Measurements from ENCODE around the gene CA10.

Gene CA10

DNA sequence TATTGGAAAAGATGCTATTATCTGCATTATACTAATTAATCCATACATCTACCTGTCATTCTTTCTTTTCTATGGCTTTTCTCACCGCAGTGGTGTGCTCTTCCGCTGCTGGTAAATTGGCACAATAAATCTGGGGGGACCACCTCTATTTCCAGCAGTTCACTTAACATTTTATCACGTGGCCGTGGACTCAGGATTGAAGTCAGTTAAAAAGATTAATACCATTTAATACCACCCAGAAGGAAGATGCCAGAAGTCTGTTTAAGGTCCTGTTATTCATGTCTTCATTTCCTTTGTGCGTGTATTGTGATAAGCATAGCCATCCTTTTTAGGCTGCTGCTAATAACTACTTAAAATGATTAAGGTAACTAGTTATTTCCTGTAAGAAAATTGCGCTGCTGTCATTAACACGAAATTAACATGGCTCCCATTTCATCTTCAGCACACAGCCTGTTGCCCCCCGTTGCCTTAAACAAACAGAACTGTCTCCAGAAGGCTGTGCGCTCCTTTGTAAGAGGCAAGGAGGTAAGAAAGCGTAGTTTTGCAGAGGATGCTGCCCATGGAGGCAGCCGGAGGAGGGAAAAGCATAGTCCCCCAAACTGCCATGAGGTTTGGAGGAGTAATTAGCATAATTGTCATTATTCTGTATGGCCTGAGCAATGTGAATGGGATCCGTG is 483.8 kb downstream of the CA10 start:
- Mint-ChIP-seq H3K27ac (no peak overlapping the region), H3K27me3 (peaks cover 4% of the 10 kb centered on the region), H3K4me1 (ENCODE audit: low read depth) (no peaks in the 10 kb centered on the region), H3K4me3 (no peak overlapping the region), H3K36me3 (ENCODE audit: low read depth) (no peaks in the 10 kb centered on the region), H3K9me3 (no peaks in the 10 kb centered on the region)
- no peak for DNase-seq

DNA sequence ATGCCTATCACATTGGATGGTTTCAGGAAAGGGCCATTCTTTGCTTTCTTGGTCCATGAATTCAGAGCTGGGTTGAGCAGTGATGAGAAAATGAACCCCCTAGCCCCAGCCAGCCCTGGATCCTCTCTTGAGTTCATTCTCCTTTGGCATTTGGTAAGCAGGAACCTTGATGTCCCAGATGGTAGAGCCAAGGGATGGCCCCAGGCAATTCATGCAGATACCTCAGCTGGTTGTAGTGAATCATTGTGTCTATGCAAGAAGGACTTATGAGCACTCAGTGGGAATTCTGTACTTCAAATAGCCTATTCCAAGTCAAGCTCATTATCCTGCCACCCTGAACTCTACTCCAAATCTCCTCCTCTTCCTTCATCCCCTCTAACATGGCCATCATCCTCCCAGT is 485.4 kb downstream of the CA10 start:
- no peaks in the 10 kb centered on the region for H3K4me1 Mint-ChIP-seq (ENCODE audit: low read depth)
- H3K27me3 Mint-ChIP-seq = peaks cover 4% of the 10 kb centered on the region
- H3K9me3 Mint-ChIP-seq = peaks cover 2% of the 10 kb centered on the region
- DNase-seq = no peak
- no peak overlapping the region for H3K4me3 Mint-ChIP-seq
- no peaks in the 10 kb centered on the region for H3K36me3 Mint-ChIP-seq (ENCODE audit: low read depth)
- no peak overlapping the region for H3K27ac Mint-ChIP-seq

DNA sequence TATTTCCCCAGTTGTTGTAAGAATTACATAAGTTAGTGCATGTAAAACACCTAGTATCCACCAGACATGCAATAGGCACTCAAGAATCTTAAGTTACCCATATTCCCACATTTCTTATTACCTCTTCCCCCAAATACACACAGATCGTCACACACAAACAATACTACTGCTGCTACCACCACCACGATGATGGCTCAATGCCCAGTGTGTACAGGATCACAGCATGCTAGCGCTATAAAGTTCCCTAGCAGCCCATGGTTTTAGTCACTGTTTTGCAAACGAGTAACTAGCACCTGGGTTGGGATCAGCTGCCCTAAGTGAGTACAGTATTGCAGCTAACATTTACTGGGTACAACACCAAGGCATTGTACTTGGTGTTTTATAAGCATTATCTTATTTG is 486.4 kb downstream of the CA10 start:
- Mint-ChIP-seq H3K4me3 (no peak overlapping the region), H3K4me1 (ENCODE audit: low read depth) (no peaks in the 10 kb centered on the region), H3K36me3 (ENCODE audit: low read depth) (no peaks in the 10 kb centered on the region), H3K27ac (no peak overlapping the region), H3K27me3 (peaks cover 9% of the 10 kb centered on the region), H3K9me3 (peaks cover 2% of the 10 kb centered on the region)
- no peak for DNase-seq

DNA sequence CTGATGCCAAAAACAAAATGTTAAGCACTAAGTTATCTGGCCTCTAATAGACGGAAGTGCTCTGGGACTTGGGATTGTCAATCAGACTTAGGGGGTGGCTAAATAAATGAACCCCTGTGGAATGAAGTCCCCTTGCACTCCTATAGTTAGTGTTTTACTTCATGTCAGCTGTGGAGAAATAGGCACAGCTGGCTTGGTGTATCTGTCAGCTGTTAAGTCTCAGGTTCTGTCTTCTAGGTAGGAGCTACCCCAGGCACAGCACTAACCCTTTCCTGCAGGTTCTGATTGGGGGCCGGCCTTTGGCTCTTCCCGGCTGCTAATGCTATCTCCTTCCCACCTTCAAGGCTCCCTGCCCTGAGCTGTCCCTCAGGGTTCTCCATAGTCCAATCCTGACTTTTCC is 487.6 kb downstream of the CA10 start:
- H3K36me3 Mint-ChIP-seq (ENCODE audit: low read depth) = no peaks in the 10 kb centered on the region
- H3K9me3 Mint-ChIP-seq = peaks cover 2% of the 10 kb centered on the region
- no peak for DNase-seq
- no peaks in the 10 kb centered on the region for H3K4me1 Mint-ChIP-seq (ENCODE audit: low read depth)
- H3K4me3 Mint-ChIP-seq = no peak overlapping the region
- no peak overlapping the region for H3K27ac Mint-ChIP-seq
- H3K27me3 Mint-ChIP-seq = peaks cover 9% of the 10 kb centered on the region

DNA sequence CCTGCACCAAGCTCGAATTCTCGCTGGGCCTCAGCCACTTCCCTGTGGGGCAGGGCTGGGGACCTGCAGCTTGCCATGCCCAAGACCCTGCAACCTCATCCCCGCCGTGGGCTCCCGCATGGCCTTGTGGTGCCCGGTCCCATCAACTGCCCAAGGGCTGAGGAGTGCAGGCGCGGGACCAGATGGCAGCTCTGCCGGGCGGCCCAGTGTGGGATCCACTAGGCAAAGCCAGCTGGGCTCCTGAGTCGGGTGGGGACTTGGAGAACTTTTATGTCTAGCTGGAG is 489.6 kb downstream of the CA10 start:
- H3K4me3 Mint-ChIP-seq = no peak overlapping the region
- peaks cover 5% of the 10 kb centered on the region for H3K27me3 Mint-ChIP-seq
- H3K36me3 Mint-ChIP-seq (ENCODE audit: low read depth) = no peaks in the 10 kb centered on the region

DNA sequence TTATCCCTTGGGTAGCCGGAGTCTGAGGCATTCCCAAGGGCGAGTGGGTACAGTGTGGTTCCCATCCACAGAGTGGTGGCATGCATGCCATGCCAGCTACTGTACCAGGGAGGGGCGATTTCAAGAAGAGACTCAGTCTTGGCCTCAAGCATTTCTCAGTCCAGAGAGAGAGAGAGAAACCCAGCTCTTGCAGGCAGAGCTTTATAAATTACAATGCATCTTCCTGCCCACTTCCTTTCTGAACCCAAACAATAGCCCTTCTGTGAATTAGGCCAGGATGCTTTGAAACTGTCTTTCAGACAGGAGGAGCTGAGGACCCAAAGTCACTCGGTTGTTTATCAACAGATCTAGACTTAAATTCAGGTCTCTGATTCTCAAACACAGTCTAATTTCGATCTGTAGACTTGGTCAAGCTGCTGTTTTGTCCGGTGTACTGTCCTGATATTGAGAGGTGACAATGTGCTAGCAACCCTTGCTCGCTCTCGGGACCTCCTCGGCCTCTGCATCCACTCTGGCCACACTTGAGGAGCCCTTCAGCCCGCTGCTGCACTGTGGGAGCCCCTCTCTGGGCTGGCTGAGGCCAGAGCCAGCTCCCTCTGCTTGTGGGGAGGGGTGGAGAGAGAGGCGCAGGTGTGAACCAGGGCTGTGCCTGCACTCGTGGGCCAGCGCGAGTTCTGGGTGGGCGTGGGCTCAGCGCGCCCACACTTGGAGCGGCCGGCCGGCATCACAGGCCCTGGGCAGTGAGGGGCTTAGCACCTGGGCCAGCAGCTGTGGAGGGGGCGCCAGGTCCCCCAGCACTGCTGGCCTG is 490.2 kb downstream of the CA10 start:
- H3K9me3 Mint-ChIP-seq = peaks cover 2% of the 10 kb centered on the region
- H3K27ac Mint-ChIP-seq = no peak overlapping the region
- H3K4me1 Mint-ChIP-seq (ENCODE audit: low read depth) = no peaks in the 10 kb centered on the region
- no peak overlapping the region for H3K4me3 Mint-ChIP-seq
- H3K36me3 Mint-ChIP-seq (ENCODE audit: low read depth) = no peaks in the 10 kb centered on the region
- DNase-seq = no peak
- peaks cover 5% of the 10 kb centered on the region for H3K27me3 Mint-ChIP-seq

More for the DNA sequence above, 489.6 kb downstream of the CA10 start:
- DNase-seq = no peak
- Mint-ChIP-seq H3K9me3 (peaks cover 2% of the 10 kb centered on the region), H3K4me1 (ENCODE audit: low read depth) (no peaks in the 10 kb centered on the region), H3K27ac (no peak overlapping the region)

DNA sequence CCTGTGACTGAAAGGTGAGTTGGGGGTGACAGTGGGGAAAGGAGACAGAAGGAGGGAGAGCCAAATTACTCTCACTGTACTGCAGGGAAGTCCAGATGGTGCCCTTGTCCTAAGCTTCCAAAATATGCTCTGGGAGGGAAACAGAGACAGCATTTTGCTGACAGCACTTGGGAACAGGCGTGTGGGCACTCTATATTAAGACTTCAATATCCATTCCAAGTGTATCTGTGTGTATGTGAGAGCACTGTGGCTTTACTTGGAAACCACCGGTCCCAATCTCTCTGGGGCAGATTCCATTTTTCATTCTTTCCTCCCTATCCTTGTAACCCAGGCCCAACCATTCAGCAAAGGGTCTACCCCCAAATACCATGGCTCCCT is 490.8 kb downstream of the CA10 start:
- Mint-ChIP-seq H3K9me3 (peaks cover 2% of the 10 kb centered on the region), H3K4me1 (ENCODE audit: low read depth) (no peaks in the 10 kb centered on the region), H3K36me3 (ENCODE audit: low read depth) (no peaks in the 10 kb centered on the region), H3K27ac (no peak overlapping the region), H3K27me3 (peaks cover 5% of the 10 kb centered on the region), H3K4me3 (no peak overlapping the region)
- no peak for DNase-seq

DNA sequence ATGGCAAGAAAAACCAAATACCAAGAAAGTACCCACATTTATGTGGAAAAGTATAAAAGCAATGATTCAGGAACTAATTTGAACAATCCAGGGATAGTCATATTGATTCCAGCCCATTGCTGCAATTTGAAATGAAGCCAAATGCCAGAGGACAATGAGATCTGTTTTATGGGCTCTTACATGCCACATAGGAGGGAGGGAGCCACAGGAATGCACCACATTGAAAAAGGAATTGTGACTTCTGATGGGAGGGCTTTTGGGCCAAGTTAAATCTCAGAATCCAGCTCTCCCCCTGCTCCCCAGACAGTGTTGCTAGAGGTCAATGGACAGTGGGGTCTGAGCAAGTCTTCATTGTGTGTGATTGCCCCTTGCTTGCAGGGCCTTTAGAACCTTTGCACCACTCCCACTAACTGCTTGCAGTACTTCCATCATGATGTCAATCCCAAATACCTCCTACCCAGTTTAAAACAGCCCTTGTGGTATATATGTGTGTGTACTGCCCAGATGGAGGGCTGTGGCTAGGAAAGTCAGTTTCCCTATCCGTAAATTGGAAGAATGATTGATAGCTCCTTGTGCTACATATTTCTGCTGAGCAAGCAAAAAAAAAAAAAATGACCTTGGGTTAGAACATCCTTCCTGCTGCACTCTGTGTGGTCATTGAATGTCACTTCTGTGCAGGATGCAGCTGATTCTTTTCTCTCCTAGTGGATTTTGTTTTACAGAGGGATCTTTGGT is 491.4 kb downstream of the CA10 start:
- Mint-ChIP-seq H3K9me3 (peaks cover 2% of the 10 kb centered on the region), H3K4me3 (no peak overlapping the region), H3K27me3 (peaks cover 5% of the 10 kb centered on the region), H3K4me1 (ENCODE audit: low read depth) (no peaks in the 10 kb centered on the region), H3K27ac (no peak overlapping the region), H3K36me3 (ENCODE audit: low read depth) (no peaks in the 10 kb centered on the region)
- DNase-seq = no peak

DNA sequence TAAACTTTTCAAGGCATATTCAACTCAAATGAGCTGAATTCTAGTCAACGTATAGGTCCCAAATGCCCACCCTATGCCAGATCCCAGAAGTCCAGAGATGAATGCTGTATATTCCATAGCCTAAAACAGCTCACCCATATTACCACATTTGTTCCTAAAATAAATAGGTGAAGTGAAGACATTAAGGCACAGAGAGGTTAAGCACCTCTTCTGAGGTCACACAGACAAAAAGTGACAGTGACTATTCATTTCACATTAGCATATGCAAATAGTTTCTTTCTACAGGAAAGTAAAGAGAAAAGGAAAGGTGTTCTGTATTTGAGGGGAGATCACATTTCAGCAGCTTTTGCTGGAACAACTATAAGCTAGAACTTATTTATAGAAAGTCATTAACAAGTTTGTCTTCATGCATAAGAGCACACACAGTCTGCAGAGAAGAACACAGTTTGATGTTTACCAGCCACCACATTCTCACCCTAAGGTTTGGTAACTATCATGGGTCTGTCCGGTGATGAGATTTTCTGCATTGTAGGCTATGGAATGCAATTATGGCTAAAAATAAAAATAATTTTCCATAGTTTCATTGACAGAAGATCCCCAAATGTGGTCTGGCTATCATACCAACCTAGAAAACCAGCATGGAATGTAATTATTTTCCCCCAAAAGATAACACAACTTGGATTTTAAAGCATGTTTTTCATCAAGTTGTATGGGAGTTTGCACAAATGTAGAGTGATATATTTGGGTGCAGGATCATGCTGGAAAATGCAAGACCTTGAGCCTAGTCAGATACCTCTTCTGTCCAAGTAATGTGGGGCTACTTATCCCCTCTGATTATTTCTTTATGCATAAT is 496.1 kb downstream of the CA10 start:
- DNase-seq = no peak
- Mint-ChIP-seq H3K4me1 (ENCODE audit: low read depth) (no peaks in the 10 kb centered on the region), H3K27ac (no peak overlapping the region), H3K4me3 (no peak overlapping the region), H3K36me3 (ENCODE audit: low read depth) (no peaks in the 10 kb centered on the region), H3K9me3 (no peaks in the 10 kb centered on the region), H3K27me3 (peaks cover 11% of the 10 kb centered on the region)

DNA sequence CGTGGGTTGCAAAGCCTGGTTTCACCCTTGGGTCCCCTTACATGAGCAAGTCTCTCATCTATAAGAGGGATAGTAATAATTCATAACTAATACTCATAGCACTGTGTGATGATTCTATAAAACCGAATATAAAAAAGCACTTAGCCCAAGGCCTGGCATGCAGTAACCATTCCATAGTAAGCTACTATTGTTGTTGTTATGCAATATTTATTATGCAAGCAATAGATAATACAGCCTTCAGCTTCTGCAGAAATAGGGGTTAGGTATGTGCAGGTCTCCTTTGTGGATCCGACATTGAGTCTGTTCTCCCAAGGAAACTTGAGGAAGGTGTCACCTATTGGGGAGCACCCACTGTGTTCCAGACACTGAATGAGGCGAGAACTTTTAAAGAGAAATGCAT is 497.1 kb downstream of the CA10 start:
- Mint-ChIP-seq H3K9me3 (no peaks in the 10 kb centered on the region), H3K36me3 (ENCODE audit: low read depth) (no peaks in the 10 kb centered on the region), H3K27ac (no peak overlapping the region), H3K4me1 (ENCODE audit: low read depth) (no peaks in the 10 kb centered on the region), H3K4me3 (no peak overlapping the region), H3K27me3 (peaks cover 9% of the 10 kb centered on the region)
- DNase-seq = no peak

DNA sequence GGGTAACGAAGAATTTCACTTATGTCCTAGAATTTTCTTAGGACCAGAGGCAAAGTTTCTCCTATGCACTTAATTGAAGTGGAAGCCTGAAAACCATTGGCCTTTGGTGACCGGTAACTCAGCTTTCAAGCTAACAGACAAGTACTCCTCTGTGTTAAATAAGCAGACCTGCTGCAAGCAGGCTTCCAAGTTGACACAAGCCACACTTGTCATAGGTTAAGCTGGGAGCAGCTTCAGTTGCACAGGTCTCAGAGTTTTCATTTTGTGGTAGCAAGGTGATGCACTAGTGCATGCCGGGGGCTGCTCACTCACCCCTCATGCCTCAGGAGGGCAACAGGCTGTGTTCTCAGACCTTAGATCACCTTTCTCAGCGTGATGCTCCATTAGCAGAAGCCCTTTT is 498.2 kb downstream of the CA10 start:
- H3K27ac Mint-ChIP-seq = no peak overlapping the region
- H3K4me1 Mint-ChIP-seq (ENCODE audit: low read depth) = no peaks in the 10 kb centered on the region
- peaks cover 9% of the 10 kb centered on the region for H3K27me3 Mint-ChIP-seq
- no peak overlapping the region for H3K4me3 Mint-ChIP-seq
- no peaks in the 10 kb centered on the region for H3K36me3 Mint-ChIP-seq (ENCODE audit: low read depth)
- DNase-seq = no peak
- H3K9me3 Mint-ChIP-seq = no peaks in the 10 kb centered on the region

DNA sequence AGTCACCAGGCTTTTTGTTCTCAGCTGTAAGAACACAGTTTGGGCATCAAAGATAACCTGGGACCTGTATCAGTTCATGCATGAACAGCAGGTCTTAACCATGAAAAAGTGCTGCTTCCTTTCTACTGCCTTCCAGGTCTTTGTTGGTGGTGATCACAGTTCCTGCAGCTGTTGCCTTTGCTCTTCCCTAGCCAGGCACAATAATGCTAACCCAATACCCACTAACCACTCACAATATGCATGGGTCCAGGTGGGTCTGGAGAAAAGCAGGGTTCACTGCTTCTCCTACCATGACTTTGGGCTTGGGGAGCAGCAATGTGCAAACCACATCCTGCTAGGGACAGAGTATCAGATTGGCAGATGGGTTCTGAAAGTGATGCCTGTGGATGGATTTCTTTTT is 501.3 kb downstream of the CA10 start:
- H3K9me3 Mint-ChIP-seq = no peaks in the 10 kb centered on the region
- H3K27ac Mint-ChIP-seq = no peak overlapping the region
- H3K36me3 Mint-ChIP-seq (ENCODE audit: low read depth) = no peaks in the 10 kb centered on the region
- H3K27me3 Mint-ChIP-seq = peaks cover 12% of the 10 kb centered on the region
- H3K4me1 Mint-ChIP-seq (ENCODE audit: low read depth) = no peaks in the 10 kb centered on the region
- no peak for DNase-seq
- H3K4me3 Mint-ChIP-seq = no peak overlapping the region

DNA sequence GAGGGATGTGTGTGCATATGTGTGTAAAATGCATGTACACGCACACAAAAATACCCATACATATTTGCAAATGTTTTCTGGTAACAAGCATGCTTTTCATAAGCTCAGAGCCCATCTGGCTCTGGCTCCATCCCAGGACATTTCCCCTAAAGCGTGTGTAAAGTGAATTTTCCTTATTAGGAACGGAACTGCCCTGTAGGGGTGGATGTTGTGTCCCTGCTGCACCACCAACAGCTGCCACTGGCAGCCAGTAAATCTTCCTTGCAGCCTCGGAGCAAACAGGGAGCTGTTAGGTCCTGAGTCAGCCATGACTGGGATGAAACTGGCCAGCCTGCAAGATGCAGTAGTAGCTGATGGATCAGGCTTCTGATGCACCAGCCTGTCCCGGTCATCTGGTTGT is 504.6 kb downstream of the CA10 start:
- H3K4me1 Mint-ChIP-seq (ENCODE audit: low read depth) = no peaks in the 10 kb centered on the region
- no peaks in the 10 kb centered on the region for H3K36me3 Mint-ChIP-seq (ENCODE audit: low read depth)
- no peaks in the 10 kb centered on the region for H3K9me3 Mint-ChIP-seq
- H3K27ac Mint-ChIP-seq = no peak overlapping the region
- peaks cover 13% of the 10 kb centered on the region for H3K27me3 Mint-ChIP-seq
- DNase-seq = no peak
- no peak overlapping the region for H3K4me3 Mint-ChIP-seq

DNA sequence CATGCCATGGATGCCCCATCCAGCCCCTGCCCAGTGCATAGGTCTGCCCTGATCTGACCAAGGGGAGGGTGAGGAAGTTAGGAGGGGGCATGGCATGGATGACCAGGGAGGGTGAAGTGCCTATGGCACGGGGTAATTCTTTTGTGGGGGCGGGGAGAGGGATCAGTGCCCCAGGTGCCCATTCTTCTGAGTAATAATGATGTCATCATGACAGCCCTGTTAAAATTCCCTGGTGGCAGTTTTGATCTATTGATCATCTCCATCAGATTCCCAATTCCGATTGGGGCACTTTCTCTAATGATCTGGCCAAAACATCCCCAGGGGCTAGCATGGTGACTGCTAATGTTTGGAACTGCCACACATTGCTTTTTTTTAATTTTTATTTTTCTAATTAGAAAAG is 506.0 kb downstream of the CA10 start:
- H3K27me3 Mint-ChIP-seq = peaks cover 14% of the 10 kb centered on the region

More for the DNA sequence above, 506.0 kb downstream of the CA10 start:
- Mint-ChIP-seq H3K27ac (no peak overlapping the region), H3K36me3 (ENCODE audit: low read depth) (no peaks in the 10 kb centered on the region), H3K4me3 (no peak overlapping the region), H3K9me3 (no peaks in the 10 kb centered on the region), H3K4me1 (ENCODE audit: low read depth) (no peaks in the 10 kb centered on the region)
- no peak for DNase-seq
